ENCODE measurements around the gene IKBKE. TPM values are rescaled to one million over a fixed set of nuclear protein-coding genes. Genes with fewer than 3 reads are reported as not detected.

IKBKE gene
- total RNA-seq, 2 donors from 2014 or later, result 15.9 to 28.4 TPM

DNA sequence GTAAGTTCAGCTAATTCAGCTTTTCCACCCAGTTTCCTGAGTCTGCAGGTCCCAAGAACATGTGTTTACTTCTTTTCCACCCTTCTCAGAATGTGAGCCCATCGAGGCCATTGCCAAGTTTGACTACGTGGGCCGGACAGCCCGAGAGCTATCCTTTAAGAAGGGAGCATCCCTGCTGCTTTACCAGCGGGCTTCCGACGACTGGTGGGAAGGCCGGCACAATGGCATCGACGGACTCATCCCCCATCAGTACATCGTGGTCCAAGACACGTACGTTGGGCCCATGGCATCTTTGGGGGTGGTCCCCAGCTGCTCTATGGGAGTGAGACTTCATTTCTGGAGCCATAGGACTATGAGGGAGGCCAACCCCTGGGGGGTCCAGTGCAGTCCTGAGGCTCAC is 17.2 kb upstream of the IKBKE start:
- no peak overlapping the region for H3K4me3 ChIP-seq
- no peaks in the 10 kb centered on the region for H3K4me1 ChIP-seq
- DNase-seq, result no peak
- no peak overlapping the region for H3K27ac ChIP-seq
- TF ChIP-seq, protein P1, sequence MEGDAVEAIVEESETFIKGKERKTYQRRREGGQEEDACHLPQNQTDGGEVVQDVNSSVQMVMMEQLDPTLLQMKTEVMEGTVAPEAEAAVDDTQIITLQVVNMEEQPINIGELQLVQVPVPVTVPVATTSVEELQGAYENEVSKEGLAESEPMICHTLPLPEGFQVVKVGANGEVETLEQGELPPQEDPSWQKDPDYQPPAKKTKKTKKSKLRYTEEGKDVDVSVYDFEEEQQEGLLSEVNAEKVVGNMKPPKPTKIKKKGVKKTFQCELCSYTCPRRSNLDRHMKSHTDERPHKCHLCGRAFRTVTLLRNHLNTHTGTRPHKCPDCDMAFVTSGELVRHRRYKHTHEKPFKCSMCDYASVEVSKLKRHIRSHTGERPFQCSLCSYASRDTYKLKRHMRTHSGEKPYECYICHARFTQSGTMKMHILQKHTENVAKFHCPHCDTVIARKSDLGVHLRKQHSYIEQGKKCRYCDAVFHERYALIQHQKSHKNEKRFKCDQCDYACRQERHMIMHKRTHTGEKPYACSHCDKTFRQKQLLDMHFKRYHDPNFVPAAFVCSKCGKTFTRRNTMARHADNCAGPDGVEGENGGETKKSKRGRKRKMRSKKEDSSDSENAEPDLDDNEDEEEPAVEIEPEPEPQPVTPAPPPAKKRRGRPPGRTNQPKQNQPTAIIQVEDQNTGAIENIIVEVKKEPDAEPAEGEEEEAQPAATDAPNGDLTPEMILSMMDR (IDR thresholded peaks at IDR 0.05), result no peak
- H3K9me3 ChIP-seq, result no peaks in the 10 kb centered on the region
- H3K9ac ChIP-seq (ENCODE audit: low read depth in 2 of 2, low read length in 2 of 2), result no peak overlapping the region
- no peaks in the 10 kb centered on the region for H3K27me3 ChIP-seq
- H3K36me3 ChIP-seq, result no peaks in the 10 kb centered on the region
- intact Hi-C loops (cut with DNase I), result no loop called here

GRCh38 chr1:206455289-206455665 is 15.0 kb upstream of the IKBKE start:
- Histone ChIP-seq H3K4me1 (no peaks in the 10 kb centered on the region), H3K9me3 (no peaks in the 10 kb centered on the region), H3K4me3 (no peak overlapping the region), H3K36me3 (no peaks in the 10 kb centered on the region), H3K9ac (ENCODE audit: low read depth in 2 of 2, low read length in 2 of 2) (no peak overlapping the region), H3K27me3 (no peaks in the 10 kb centered on the region), H3K27ac (no peak overlapping the region)
- intact Hi-C loops (cut with DNase I), result no loop called here
- TF ChIP-seq, protein P1 (IDR thresholded peaks at IDR 0.05), result no peak
- no peak for DNase-seq

GRCh38 chr1:206455666-206456344 is 14.5 kb upstream of the IKBKE start:
- DNase-seq, result no peak
- Histone ChIP-seq H3K4me3 (no peak overlapping the region), H3K27ac (no peak overlapping the region), H3K9me3 (no peaks in the 10 kb centered on the region), H3K9ac (ENCODE audit: low read depth in 2 of 2, low read length in 2 of 2) (no peak overlapping the region), H3K36me3 (no peaks in the 10 kb centered on the region), H3K4me1 (no peaks in the 10 kb centered on the region), H3K27me3 (no peaks in the 10 kb centered on the region)
- TF ChIP-seq, protein P1 (IDR thresholded peaks at IDR 0.05), result no peak
- intact Hi-C loops (cut with DNase I), result no loop called here

DNA sequence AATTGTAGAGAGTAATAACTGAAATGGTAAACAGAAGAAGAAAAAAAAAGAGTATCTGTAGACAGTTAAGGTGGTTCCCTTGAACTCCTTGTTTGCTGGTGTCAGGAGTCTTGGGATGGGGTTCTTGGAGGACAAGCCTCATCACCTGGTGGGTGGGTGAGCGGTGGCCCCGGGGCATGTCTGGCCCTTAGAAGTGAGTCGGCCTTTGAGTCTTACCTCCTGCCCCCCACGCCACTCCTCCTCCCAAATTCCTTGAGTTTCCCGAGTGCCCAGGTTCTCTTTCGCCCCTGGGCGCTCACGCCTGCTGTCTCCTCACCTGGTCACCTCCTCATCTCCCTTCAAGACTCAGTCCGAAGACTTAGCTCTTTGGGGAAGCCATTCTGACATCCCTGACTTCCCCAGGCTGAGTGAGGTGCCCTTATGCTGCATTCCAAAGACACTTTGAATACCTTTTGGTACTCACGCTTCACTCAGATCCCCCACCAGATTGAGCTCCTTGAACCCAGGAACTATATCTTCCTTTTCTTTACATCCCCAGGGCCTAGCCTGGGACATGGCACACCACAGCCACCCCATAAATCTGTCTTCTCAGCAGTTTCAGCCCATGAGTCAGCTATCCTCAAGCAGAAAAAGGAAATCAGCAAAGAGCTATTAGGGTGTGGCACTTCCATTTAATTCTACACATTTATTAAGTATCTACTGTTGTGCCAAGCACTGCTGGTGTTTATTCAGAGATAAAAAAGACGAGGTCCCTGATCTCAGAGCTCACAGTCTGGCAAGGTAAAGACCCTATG is 13.5 kb upstream of the IKBKE start:
- Histone ChIP-seq H3K27ac (no peak overlapping the region), H3K9me3 (no peaks in the 10 kb centered on the region), H3K9ac (ENCODE audit: low read depth in 2 of 2, low read length in 2 of 2) (no peak overlapping the region), H3K27me3 (no peaks in the 10 kb centered on the region), H3K4me1 (no peaks in the 10 kb centered on the region), H3K36me3 (no peaks in the 10 kb centered on the region), H3K4me3 (no peak overlapping the region)
- intact Hi-C loops (cut with DNase I), result no loop called here
- TF ChIP-seq, protein P1 (IDR thresholded peaks at IDR 0.05), result no peak
- no peak for DNase-seq

DNA sequence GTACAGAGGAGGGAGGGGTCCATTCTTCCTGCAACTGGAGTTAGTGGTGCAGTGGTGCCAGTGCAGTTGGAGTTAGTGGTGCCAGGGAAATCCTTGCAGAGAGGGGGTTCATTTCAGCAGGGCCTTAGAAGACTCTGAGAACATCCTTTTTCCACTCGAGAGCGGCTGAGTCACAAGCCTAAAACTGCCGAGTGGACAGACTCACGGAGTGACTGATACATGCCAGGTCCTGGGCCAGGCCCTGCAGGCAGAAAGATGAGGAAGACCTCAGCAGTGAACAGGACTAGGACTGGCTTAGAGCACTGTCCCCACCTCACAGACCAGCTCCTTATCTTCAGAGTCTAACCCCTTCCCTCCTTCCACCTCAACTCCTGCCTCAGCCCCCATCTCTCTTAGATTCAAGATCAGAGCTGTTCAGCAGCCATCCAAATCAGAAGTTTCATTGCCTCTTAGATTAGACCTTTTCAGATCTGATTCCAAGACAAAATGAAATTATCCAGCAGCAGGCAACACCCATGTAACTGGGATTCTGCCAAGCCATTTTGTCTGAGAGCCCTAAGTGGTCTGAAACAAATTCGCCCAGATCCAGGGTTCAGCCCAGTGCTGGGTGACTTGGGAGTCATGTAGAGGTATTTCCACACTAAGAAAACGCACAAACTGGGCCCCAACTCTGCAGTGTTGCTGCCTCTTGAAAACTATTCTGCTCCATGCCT is 12.7 kb upstream of the IKBKE start:
- no peak overlapping the region for H3K9ac ChIP-seq (ENCODE audit: low read depth in 2 of 2, low read length in 2 of 2)
- TF ChIP-seq, protein P1 (IDR thresholded peaks at IDR 0.05), result no peak
- no peak for DNase-seq
- no peaks in the 10 kb centered on the region for H3K36me3 ChIP-seq
- intact Hi-C loops (cut with DNase I), result no loop called here
- no peak overlapping the region for H3K4me3 ChIP-seq
- H3K9me3 ChIP-seq, result no peaks in the 10 kb centered on the region
- H3K27me3 ChIP-seq, result no peaks in the 10 kb centered on the region
- no peaks in the 10 kb centered on the region for H3K4me1 ChIP-seq
- no peak overlapping the region for H3K27ac ChIP-seq

All from colonic mucosa (tissue), 4 donors.